ENCODE measurements around the gene CAB39. TPM values are rescaled to one million over a fixed set of nuclear protein-coding genes. Genes with fewer than 3 reads are reported as not detected.

The CAB39 gene
- total RNA-seq, 2 experiments from 2014 or later: 122 to 148 TPM

GRCh38 chr2:230862292-230862691, 149.7 kb downstream of the CAB39 start:
- CTCF ChIA-PET: interaction anchor here (0.7 to 2.8 kb wide), 9 partner anchors 9 to 150 kb away, joined by 3 to 19 read pairs (median 5); no protein-coding TSS in a partner anchor
- ATAC-seq: no peak
- no peaks in the 10 kb centered on the region for H3K36me3 Mint-ChIP-seq (ENCODE audit: low read depth)
- no peaks in the 10 kb centered on the region for H3K9me3 Mint-ChIP-seq (ENCODE audit: low read depth)
- no peak for DNase-seq
- H3K4me3 Mint-ChIP-seq: no peak overlapping the region
- H3K4me1 Mint-ChIP-seq: peaks cover 47% of the 10 kb centered on the region
- no peak overlapping the region for H3K27ac Mint-ChIP-seq
- POLR2A ChIA-PET: interaction anchor here (1.0 kb wide), 1 partner anchor 68 kb away, joined by 3 read pairs; no protein-coding TSS in a partner anchor
- intact Hi-C loops (cut with DNase I, micrococcal nuclease): no loop called here
- peaks cover 13% of the 10 kb centered on the region for H3K27me3 Mint-ChIP-seq

GRCh38 chr2:230863031-230863430, 150.4 kb downstream of the CAB39 start:
- Mint-ChIP-seq H3K36me3 (ENCODE audit: low read depth) (no peaks in the 10 kb centered on the region), H3K27me3 (peaks cover 8% of the 10 kb centered on the region), H3K27ac (no peak overlapping the region), H3K9me3 (ENCODE audit: low read depth) (no peaks in the 10 kb centered on the region), H3K4me3 (no peak overlapping the region), H3K4me1 (peaks cover 47% of the 10 kb centered on the region)
- ChIA-PET CTCF (interaction anchor here (0.9 to 1.0 kb wide), 2 partner anchors 13 to 14 kb away, joined by 5 to 10 read pairs; no protein-coding TSS in a partner anchor), POLR2A (interaction anchor here (1.0 kb wide), 1 partner anchor 69 kb away, joined by 3 read pairs; no protein-coding TSS in a partner anchor)
- no peak for DNase-seq
- intact Hi-C loops (cut with DNase I, micrococcal nuclease): no loop called here
- no peak for ATAC-seq

- Mint-ChIP-seq H3K27me3 (peaks cover 7% of the 10 kb centered on the region), H3K36me3 (ENCODE audit: low read depth) (no peaks in the 10 kb centered on the region), H3K9me3 (ENCODE audit: low read depth) (no peaks in the 10 kb centered on the region), H3K4me3 (peak overlapping the region; percentile 84), H3K27ac (no peak overlapping the region), H3K4me1 (peaks cover 50% of the 10 kb centered on the region)
- intact Hi-C loops (cut with DNase I, micrococcal nuclease): loop anchor here in 1 of 2 experiments (1.0 to 2.0 kb wide), 4 partner anchors 15 to 193 kb away; partner anchors contain the start of genes GPR55 and PSMD1
- DNase-seq (no peak), ATAC-seq (no peak)
- ChIA-PET POLR2A (interaction anchor here (1.0 kb wide), 1 partner anchor 70 kb away, joined by 3 read pairs; no protein-coding TSS in a partner anchor), CTCF (interaction anchor here (0.9 to 1.5 kb wide), 5 partner anchors 11 to 50 kb away, joined by 3 to 10 read pairs (median 5); no protein-coding TSS in a partner anchor)
Observed at GRCh38 chr2:230863442-230864121, 150.9 kb downstream of the CAB39 start.

GRCh38 chr2:230864122-230864604, 151.5 kb downstream of the CAB39 start:
- H3K4me1 Mint-ChIP-seq: peaks cover 50% of the 10 kb centered on the region
- POLR2A ChIA-PET: interaction anchor here (1.1 kb wide), 1 partner anchor 64 kb away, joined by 3 read pairs; no protein-coding TSS in a partner anchor
- peaks cover 7% of the 10 kb centered on the region for H3K27me3 Mint-ChIP-seq
- intact Hi-C loops (cut with DNase I, micrococcal nuclease): loop anchor here in 1 of 2 experiments (1.0 to 2.0 kb wide), 4 partner anchors 16 to 192 kb away; partner anchors contain the start of genes GPR55 and PSMD1
- H3K36me3 Mint-ChIP-seq (ENCODE audit: low read depth): no peaks in the 10 kb centered on the region
- CTCF ChIA-PET: interaction anchor here (0.8 to 1.5 kb wide), 6 partner anchors 11 to 233 kb away, joined by 3 to 8 read pairs (median 4); no protein-coding TSS in a partner anchor
- H3K27ac Mint-ChIP-seq: peak overlapping the region; percentile 82
- no peaks in the 10 kb centered on the region for H3K9me3 Mint-ChIP-seq (ENCODE audit: low read depth)
- H3K4me3 Mint-ChIP-seq: peak overlapping the region; percentile 84
- ATAC-seq (peak; percentile 1), DNase-seq (no peak)

GRCh38 chr2:230864605-230865306, 152.1 kb downstream of the CAB39 start, which contains the start of gene ITM2C:
TSS of gene ITM2C (plus strand) at chr2:230864942. CDS start at chr2:230865026, 84 bp downstream.
- ChIA-PET CTCF (interaction anchor here (0.6 to 1.5 kb wide), 8 partner anchors 10 to 248 kb away, joined by 3 to 8 read pairs (median 4); no protein-coding TSS in a partner anchor), POLR2A (interaction anchor here (1.1 kb wide), 1 partner anchor 63 kb away, joined by 3 read pairs; no protein-coding TSS in a partner anchor)
- peak within 1 kb of the TSS; percentile 84 for H3K4me3 Mint-ChIP-seq
- no peaks in the 10 kb centered on the region for H3K9me3 Mint-ChIP-seq (ENCODE audit: low read depth)
- ATAC-seq (peak; percentile 86), DNase-seq (peak; percentile 89)
- intact Hi-C loops (cut with DNase I, micrococcal nuclease): loop anchor here in 1 of 2 experiments (1.0 to 2.0 kb wide), 4 partner anchors 16 to 192 kb away; partner anchors contain the start of genes GPR55 and PSMD1
- H3K27me3 Mint-ChIP-seq: peaks cover 5% of the 10 kb centered on the region
- H3K27ac Mint-ChIP-seq: peak within 1 kb of the TSS; percentile 82
- H3K4me1 Mint-ChIP-seq: peaks cover 50% of the 10 kb centered on the region
- H3K36me3 Mint-ChIP-seq (ENCODE audit: low read depth): no peaks in the 10 kb centered on the region

- H3K4me1 Mint-ChIP-seq: peaks cover 53% of the 10 kb centered on the region
- H3K4me3 Mint-ChIP-seq: peak overlapping the region; percentile 84
- peak overlapping the region; percentile 74 for H3K27ac Mint-ChIP-seq
- CTCF ChIA-PET: interaction anchor here (0.6 to 1.5 kb wide), 5 partner anchors 12 to 248 kb away, joined by 3 to 8 read pairs (median 3); no protein-coding TSS in a partner anchor
- DNase-seq (no peak), ATAC-seq (no peak)
- no peaks in the 10 kb centered on the region for H3K9me3 Mint-ChIP-seq (ENCODE audit: low read depth)
- H3K27me3 Mint-ChIP-seq: peaks cover 4% of the 10 kb centered on the region
- POLR2A ChIA-PET: interaction anchor here (1.1 kb wide), 1 partner anchor 63 kb away, joined by 3 read pairs; no protein-coding TSS in a partner anchor
- intact Hi-C loops (cut with DNase I, micrococcal nuclease): loop anchor here in 1 of 2 experiments (2.0 kb wide), 2 partner anchors 39 to 59 kb away; partner anchors contain the start of gene GPR55
- no peaks in the 10 kb centered on the region for H3K36me3 Mint-ChIP-seq (ENCODE audit: low read depth)
Observed at GRCh38 chr2:230865307-230865765, 152.7 kb downstream of the CAB39 start.

- Mint-ChIP-seq H3K9me3 (ENCODE audit: low read depth) (no peaks in the 10 kb centered on the region), H3K27ac (no peak overlapping the region), H3K27me3 (peaks cover 4% of the 10 kb centered on the region), H3K4me3 (peak overlapping the region; percentile 84), H3K4me1 (peaks cover 55% of the 10 kb centered on the region), H3K36me3 (ENCODE audit: low read depth) (no peaks in the 10 kb centered on the region)
- no peak for ATAC-seq
- intact Hi-C loops (cut with DNase I, micrococcal nuclease): loop anchor here (2.0 kb wide), 2 partner anchors 39 to 59 kb away; partner anchors contain the start of gene GPR55 (in 1 of the 2)
- POLR2A ChIA-PET: no interaction called here
- CTCF ChIA-PET: interaction anchor here (0.5 to 1.5 kb wide), 13 partner anchors 8 to 259 kb away, joined by 3 to 5 read pairs (median 3); partner anchors contain the start of gene HTR2B
- DNase-seq: peak; percentile 45
Observed at GRCh38 chr2:230865766-230866755, 153.4 kb downstream of the CAB39 start.

- ATAC-seq (peak; percentile 28), DNase-seq (peak; percentile 74)
Observed at GRCh38 chr2:230866756-230867523, 154.3 kb downstream of the CAB39 start.

More at GRCh38 chr2:230866756-230867523, 154.3 kb downstream of the CAB39 start:
- Mint-ChIP-seq H3K4me3 (peak overlapping the region; percentile 52), H3K27me3 (peaks cover 4% of the 10 kb centered on the region), H3K36me3 (ENCODE audit: low read depth) (no peaks in the 10 kb centered on the region), H3K4me1 (peaks cover 47% of the 10 kb centered on the region), H3K9me3 (ENCODE audit: low read depth) (no peaks in the 10 kb centered on the region), H3K27ac (peak overlapping the region; percentile 13)
- intact Hi-C loops (cut with DNase I, micrococcal nuclease): loop anchor here in 1 of 2 experiments (2.0 kb wide), 1 partner anchor 38 kb away; no protein-coding TSS in a partner anchor
- CTCF ChIA-PET: interaction anchor here (0.5 to 1.5 kb wide), 17 partner anchors 9 to 258 kb away, joined by 3 to 5 read pairs (median 3); partner anchors contain the start of gene HTR2B
- POLR2A ChIA-PET: interaction anchor here (0.6 to 1.2 kb wide), 2 partner anchors 12 to 184 kb away, joined by 4 to 5 read pairs; no protein-coding TSS in a partner anchor
